Forelimb muscle (tissue), 1 donor: ENCODE measurements around the gene MAGI1. TPM values are rescaled to one million over a fixed set of nuclear protein-coding genes. Genes with fewer than 3 reads are reported as not detected.

Experiments used
- DNase-seq: peaks from one replicate; pipeline ENCODE4 v3.0.0-alpha.2; 2013; ENCODE audit warnings: low read depth
- polyA plus RNA-seq: library from polyadenylated mRNA; unstranded; fragments of 120-200 nt; gene quantifications from one replicate; pipeline ENCODE4 v1.2.1, GENCODE V29; 2013; ENCODE audit not compliant: insufficient read length

MAGI1 gene
- polyA plus RNA-seq, 1 donor: 12.3 TPM

- no peak for DNase-seq
These were observed 676.0 kb downstream of the MAGI1 start for GRCh38 chr3:65362688-65363087.

- DNase-seq: no peak
These were observed 677.3 kb downstream of the MAGI1 start for GRCh38 chr3:65361448-65361847.

- DNase-seq: no peak
These were observed 682.1 kb downstream of the MAGI1 start for GRCh38 chr3:65356331-65357248.

- DNase-seq: no peak
These were observed 683.8 kb downstream of the MAGI1 start for GRCh38 chr3:65354880-65355279.

GRCh38 chr3:65352951-65353350 lies 685.8 kb downstream of the MAGI1 start:
- no peak for DNase-seq

GRCh38 chr3:65351753-65352152 lies 687.0 kb downstream of the MAGI1 start:
- DNase-seq: no peak

GRCh38 chr3:65350801-65351476 lies 687.8 kb downstream of the MAGI1 start:
- no peak for DNase-seq

GRCh38 chr3:65348398-65348995 lies 690.2 kb downstream of the MAGI1 start:
- DNase-seq: no peak

GRCh38 chr3:65347166-65347565 lies 691.6 kb downstream of the MAGI1 start:
- no peak for DNase-seq

- no peak for DNase-seq
These were observed 693.9 kb downstream of the MAGI1 start for GRCh38 chr3:65344846-65345245.

GRCh38 chr3:65344444-65344843 lies 694.3 kb downstream of the MAGI1 start:
- DNase-seq: no peak

GRCh38 chr3:65343736-65344135 lies 695.0 kb downstream of the MAGI1 start:
- DNase-seq: no peak

- no peak for DNase-seq
These were observed 695.7 kb downstream of the MAGI1 start for GRCh38 chr3:65343026-65343425.

- DNase-seq: no peak
These were observed 696.5 kb downstream of the MAGI1 start for GRCh38 chr3:65342084-65342683.

- no peak for DNase-seq
These were observed 699.5 kb downstream of the MAGI1 start for GRCh38 chr3:65339192-65339740.

GRCh38 chr3:65338571-65338970 lies 700.1 kb downstream of the MAGI1 start:
- DNase-seq: no peak

- DNase-seq: no peak
These were observed 703.1 kb downstream of the MAGI1 start for GRCh38 chr3:65335587-65335986.

GRCh38 chr3:65334045-65334665 lies 704.6 kb downstream of the MAGI1 start:
- peak; percentile 44 for DNase-seq

- DNase-seq: no peak
These were observed 707.0 kb downstream of the MAGI1 start for GRCh38 chr3:65331730-65332129.

GRCh38 chr3:65330072-65330471 lies 708.6 kb downstream of the MAGI1 start:
- DNase-seq: no peak

- no peak for DNase-seq
These were observed 710.6 kb downstream of the MAGI1 start for GRCh38 chr3:65328148-65328547.
